Jurkat, Clone E6-1 (cell line): ENCODE results near the gene TMEM266.

ENCODE experiments used
- DNase-seq: peaks from one replicate; pipeline ENCODE4 v3.0.0-alpha.2; 2011; ENCODE audit warnings: low read depth, low spot score
- H3K4me3 ChIP-seq: 2 replicates; pipeline ENCODE4 v1.5.1; 2011; ENCODE audit warnings: mild to moderate bottlenecking, low read length, control low read depth, moderate library complexity

Gene TMEM266

DNA sequence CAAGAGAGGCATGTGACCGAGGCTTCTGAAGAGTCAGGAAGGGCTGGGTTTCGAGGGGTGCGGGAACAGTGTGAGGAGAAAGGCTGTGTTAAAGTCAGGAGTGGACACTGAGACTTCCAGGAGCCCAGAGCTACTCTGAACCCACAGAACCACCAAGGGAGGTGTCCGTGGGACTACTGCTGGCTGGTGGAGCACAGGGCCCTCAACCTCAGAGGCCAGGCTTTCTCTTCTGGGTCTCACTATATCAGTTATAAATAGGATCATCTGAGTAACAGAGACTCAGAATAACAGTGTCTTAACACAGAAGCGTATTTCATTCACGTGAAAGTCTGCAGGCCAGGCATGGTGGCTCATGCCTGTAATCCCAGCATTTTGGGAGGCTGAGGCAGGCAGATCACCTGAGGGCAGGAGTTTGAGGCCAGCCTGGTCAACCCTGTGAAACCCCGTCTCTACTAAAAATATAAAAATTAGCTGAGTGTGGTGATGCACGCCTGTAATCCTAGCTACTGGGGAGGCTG is 113.6 kb downstream of the TMEM266 start:
- no peak overlapping the region for H3K4me3 ChIP-seq
- DNase-seq = no peak

DNA sequence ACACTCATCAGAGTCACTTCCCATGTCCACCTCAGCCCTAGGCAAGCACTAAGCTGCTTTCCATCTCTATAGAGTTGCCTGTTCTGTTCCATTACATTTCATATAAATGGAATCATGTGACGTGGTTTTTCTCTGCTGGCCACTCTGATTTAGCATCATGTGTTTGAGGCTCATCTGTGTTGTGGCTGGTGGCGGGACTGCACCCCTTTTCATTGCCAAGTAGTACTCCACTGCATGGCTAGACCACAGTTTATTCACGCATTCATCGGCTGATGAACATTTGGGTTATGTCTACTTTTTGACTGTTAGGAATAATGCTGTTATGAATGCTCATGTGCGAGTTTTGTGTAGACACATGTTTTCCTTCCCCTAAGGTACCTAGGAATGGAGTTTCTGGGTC is 114.9 kb downstream of the TMEM266 start:
- no peak for DNase-seq
- no peak overlapping the region for H3K4me3 ChIP-seq

DNA sequence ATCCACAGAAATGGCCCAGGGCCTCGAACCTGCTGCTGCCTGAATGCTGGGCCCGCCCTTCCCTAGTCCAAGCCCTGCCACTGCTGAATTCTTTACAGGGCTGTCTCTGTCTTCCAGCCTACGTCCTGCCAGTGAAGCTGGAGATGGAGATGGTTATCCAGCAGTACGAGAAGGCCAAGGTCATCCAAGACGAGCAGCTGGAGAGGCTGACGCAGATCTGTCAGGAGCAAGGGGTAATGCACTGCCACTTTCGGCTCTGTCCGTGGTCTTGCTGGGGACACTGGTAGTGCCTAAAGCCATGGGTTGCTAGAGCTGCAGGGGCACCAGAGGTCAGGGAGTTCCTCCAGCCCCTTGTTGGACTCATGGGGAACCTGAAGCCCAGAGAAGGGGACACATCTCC is 115.7 kb downstream of the TMEM266 start:
- no peak for DNase-seq

DNA sequence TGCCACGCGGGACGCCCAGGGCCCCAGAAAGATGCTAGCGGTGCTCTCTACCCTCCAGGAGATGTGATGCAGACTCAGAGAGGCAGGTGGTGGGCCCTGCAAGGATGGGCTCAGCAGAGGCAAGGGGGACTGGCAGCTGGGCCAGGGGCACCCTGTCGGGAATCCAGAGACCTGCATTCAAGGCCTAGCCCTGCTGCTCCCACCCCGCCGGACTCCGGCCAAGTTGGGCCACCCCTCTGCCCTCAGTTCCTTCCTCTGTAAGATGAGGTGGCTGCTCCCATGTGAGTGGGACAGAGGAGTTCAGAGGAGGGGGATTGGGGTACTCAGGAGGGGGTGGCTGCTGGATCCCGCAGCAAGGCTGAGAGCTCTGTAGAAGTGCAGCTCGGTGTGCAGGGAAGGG is 116.3 kb downstream of the TMEM266 start:
- DNase-seq = no peak

More for the DNA sequence above, 115.7 kb downstream of the TMEM266 start:
- H3K4me3 ChIP-seq = no peak overlapping the region

DNA sequence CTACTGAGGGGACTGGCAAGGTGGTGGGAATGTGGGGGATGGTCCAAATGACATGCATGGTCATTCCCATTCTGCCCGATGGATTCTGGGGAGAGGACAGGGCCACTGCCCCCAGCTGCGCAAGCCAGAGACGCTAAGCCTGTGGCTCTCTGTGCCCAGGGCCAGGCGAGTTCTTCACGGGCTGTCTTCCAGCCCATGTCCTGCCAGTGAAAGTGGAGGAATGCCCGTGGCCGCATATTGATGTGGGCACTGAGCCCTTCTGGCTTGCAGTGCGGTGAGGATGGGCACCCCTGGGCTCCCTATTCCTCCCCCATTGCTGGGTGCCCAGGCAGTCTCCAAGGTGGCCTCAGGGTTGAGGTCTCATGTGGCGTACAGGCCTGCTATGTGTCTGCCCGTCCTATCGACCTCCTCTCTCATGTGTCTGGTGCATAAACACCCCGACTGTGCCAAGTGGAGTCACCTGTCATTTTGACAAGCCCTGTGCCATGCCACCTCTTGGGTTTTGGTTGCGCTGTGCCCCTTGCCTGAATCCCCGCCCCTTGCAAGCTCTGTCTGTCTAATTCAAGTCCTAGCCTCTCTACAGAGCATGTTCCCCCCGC is 116.8 kb downstream of the TMEM266 start:
- no peak for DNase-seq
- H3K4me3 ChIP-seq = no peak overlapping the region

More for the DNA sequence above, 116.3 kb downstream of the TMEM266 start:
- H3K4me3 ChIP-seq = no peak overlapping the region

- H3K4me3 ChIP-seq = no peak overlapping the region
- DNase-seq = no peak
Observed at GRCh38 chr15:76177491-76178040, 117.8 kb downstream of the TMEM266 start.

DNA sequence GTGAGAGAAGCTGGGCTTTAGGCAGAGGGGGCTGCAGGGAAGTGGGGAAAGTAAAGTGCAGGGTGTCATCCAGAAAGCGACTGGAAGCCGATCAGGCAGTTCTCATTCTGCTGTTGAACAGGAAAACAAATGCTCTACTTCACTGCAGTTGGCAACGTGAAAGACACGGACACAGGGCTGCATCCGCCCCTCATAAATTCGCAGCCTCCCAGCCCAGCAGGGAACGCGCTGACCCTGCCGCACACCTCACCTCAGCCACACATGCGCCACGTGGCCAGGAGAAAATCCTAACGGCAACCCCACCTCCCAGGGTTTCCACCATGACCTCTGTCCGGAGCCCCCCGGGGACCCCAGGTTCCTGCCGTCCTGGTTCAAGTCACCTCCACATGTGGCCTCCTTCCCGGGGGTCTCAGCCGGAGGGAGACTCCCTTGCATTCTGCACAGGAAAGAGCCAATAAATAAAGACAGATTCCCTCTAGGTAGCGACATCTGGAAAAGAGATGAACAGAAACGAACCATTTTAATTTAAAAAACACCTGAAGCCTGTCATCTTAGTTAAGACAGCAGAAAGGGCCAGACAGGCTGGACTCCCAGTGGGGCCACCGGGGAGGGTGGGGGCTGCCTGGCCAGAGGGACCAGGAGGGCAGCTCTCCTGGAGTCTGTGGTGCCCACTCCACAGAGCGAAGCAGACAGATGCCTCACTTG is 118.7 kb downstream of the TMEM266 start:
- H3K4me3 ChIP-seq = no peak overlapping the region
- no peak for DNase-seq

DNA sequence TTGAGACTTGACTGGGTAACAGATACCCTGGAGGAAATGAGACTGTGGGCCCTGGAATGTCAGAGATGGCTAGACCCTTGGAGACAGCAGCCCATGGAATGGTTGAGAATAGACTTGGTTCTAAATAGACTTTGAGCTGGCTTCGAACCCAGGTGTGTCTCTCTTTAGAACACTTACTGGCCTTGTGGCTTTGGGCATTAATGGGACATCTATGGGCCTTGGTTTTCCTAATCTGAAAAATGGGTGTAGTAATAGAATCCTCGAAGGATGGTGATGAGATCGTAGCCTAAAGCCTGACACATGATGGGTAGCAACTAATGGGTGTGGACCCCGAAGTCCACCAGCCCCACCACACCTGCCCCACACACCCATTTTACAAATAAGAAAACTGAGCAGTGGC is 119.2 kb downstream of the TMEM266 start:
- no peak for DNase-seq
- no peak overlapping the region for H3K4me3 ChIP-seq

DNA sequence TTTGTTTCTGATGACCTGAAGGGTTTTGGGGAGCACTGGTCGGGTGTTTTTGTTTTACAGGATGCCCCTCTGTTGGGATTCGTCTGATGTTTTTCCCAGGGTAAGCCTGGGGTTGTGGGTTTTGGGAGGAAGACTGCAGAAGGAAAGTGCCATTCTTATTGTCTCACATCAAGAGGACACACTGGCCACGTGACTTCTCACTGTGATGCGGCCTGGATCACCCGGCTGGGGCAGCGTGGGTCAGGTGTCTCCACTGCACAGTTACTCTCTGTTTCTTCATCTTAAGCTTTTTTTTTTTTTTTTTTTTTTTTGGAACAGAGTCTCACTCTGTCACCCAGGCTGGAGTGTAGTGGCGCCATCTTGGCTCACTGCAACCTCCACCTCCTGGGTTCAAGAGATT is 120.5 kb downstream of the TMEM266 start:
- DNase-seq = no peak
- H3K4me3 ChIP-seq = no peak overlapping the region

DNA sequence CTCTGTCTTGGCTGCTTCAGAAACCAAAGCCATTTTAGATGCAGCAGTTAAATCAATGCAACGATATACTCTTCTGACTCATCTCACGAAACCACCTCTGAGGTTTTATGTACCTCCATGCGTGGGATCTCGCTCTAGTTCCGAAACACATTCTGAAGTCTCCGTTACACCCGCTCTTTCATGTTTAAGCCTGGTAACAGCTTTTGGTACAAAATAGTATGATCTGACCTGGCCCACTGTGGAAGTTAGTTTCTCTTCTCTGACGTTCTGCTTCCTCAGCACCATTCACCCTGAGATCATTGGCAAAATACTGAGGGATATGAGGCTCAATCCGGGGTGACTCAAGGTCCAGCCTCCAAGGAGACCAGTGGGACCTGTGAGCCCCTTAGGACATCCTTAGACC is 121.9 kb downstream of the TMEM266 start:
- no peak overlapping the region for H3K4me3 ChIP-seq
- no peak for DNase-seq

GRCh38 chr15:76183930-76184649 is 124.3 kb downstream of the TMEM266 start:
- DNase-seq = no peak
- no peak overlapping the region for H3K4me3 ChIP-seq

GRCh38 chr15:76184650-76185035 is 124.9 kb downstream of the TMEM266 start:
- DNase-seq = no peak
- H3K4me3 ChIP-seq = no peak overlapping the region

DNA sequence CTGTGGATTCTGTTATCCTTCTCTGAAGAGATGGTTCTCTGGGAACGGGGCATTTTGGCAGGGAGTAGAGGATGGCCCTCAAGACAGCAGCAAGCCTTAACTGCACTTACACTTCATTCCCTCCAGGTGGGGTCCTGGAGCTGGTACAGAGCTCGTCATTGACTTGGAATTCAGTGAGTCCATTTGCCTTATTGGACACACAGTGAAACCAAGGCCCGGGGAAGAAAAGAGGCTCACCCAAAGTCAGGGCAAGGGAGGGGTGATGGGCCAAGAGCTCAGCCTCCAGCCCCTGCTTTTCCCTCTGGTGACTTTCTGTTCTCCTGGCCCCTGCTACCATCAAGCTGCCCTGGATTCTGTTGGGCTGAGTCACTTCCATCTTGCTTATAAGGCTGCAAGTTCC is 125.9 kb downstream of the TMEM266 start:
- no peak overlapping the region for H3K4me3 ChIP-seq
- DNase-seq = peak; percentile 29

DNA sequence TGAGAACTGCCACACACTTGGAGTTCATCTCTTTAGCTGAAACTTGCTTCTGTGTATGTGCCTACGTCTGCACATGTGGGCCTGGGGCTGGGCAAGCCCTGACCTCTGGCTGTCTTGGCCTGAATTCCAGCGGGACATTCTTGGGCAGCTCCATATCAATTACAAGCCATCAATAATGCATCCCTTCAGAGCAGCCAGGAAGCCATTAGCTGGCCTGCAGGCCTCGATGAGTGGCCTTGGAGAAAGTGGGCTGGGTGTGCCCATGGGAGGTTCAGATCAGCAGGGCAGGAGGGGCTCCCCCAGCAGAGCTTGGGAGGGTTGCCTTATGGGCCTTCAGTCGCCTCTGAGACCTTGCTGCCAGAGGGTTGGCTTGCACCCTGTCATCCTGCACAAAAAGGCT is 127.4 kb downstream of the TMEM266 start:
- no peak for DNase-seq
- no peak overlapping the region for H3K4me3 ChIP-seq

GRCh38 chr15:76189106-76189505 is 129.3 kb downstream of the TMEM266 start:
- no peak for DNase-seq
- H3K4me3 ChIP-seq = no peak overlapping the region

DNA sequence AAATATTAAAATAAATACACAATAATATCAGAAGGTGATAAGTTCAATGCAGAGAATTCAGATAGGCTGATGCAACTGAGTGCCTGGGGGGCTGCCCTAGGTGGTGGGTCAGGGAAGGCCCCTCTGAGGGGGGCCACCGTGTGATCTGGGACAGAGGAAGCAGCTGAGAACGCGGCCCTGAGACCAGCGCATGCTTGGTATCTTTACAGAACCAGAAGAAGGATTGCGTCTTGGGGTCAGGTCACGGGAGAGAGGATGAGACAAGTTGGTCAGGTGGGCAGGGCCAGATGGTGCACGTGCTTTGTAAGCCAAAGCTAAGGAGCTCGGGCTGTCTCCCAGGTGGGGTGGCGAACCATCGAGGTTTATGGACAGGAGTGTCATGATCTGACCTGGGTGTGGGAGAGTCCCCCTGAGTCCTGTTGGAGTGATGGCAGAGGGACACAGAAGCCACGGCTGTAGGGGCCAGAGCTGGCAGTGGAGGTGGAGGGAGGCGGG is 130.3 kb downstream of the TMEM266 start:
- H3K4me3 ChIP-seq = no peak overlapping the region
- no peak for DNase-seq

- peak; percentile 54 for DNase-seq
- H3K4me3 ChIP-seq = peak overlapping the region; percentile 16; the same call in 1 of the 2 replicates
Observed at GRCh38 chr15:76190751-76191538, 131.2 kb downstream of the TMEM266 start.

DNA sequence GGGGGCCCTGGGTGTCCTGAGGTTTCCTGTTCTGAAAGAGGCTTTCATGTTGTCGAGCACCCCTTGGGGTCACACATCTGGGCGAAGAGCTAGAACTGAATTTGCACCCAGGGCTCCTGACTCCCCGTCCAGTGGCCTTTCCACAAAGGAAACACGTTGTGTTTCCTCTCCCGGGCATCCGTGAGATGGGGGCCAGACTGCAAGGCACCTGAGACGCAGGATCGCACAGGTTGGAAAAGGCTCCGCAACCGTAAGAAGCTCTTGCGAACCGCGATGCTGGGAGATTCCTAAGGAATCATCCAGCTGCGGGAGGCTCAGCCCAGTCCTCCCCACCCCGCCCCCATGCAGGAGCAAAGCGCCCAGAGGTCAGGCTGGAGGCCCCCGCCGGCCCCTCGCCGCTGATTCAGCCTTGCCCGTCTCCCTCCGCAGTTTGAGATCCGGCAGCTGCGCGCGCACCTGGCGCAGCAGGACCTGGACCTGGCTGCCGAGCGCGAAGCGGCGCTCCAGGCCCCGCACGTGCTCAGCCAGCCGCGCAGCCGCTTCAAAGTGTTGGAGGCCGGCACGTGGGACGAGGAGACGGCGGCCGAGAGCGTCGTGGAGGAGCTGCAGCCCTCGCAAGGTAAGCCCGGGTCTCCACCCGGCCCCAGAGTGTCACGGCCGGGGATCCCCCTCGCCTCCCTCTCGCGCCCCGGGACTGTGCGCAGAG is 131.9 kb downstream of the TMEM266 start:
- DNase-seq = no peak
- no peak overlapping the region for H3K4me3 ChIP-seq
